Lung (tissue), 12 donors: ENCODE data around the gene LDLRAD4. TPM values are rescaled to one million over a fixed set of nuclear protein-coding genes. Genes with fewer than 3 reads are reported as not detected.

ENCODE experiments used
- ATAC-seq: fragments of 200-7000 bp; cut with Tn5 transposase; one replicate; pipeline ENCODE4 v1.9.1; 2020; ENCODE audit warnings: moderate number of reproducible peaks; ENCODE audit not compliant: insufficient read depth, low FRiP score
- DNase-seq, 3 donors: peaks; one replicate each; pipeline ENCODE4 v3.0.0-alpha.2; 2013 to 2017
- H3K27ac ChIP-seq, 2 donors: one replicate each; pipeline ENCODE4 v1.5.1; 2013; ENCODE audit warnings: mild to moderate bottlenecking in 2 of 2, moderate library complexity in 2 of 2, control low read depth in 1 of 2, inconsistent platforms in 1 of 2, low read depth in 1 of 2, low read length in 1 of 2
- H3K27me3 ChIP-seq, 3 donors: one replicate each; pipeline ENCODE4 v1.5.1; 2013; ENCODE audit warnings: low read length in 2 of 3; ENCODE audit not compliant: control insufficient read depth in 3 of 3, insufficient read depth in 3 of 3
- H3K36me3 ChIP-seq, 4 donors: one replicate each; pipeline ENCODE4 v1.5.1; 2013; ENCODE audit warnings: low read length in 4 of 4, mild to moderate bottlenecking in 1 of 4, moderate library complexity in 1 of 4; ENCODE audit not compliant: control insufficient read depth in 4 of 4, insufficient read depth in 4 of 4
- H3K4me1 ChIP-seq, 5 donors: one replicate each; pipeline ENCODE4 v1.5.1; 2013; ENCODE audit warnings: low read length in 5 of 5, mild to moderate bottlenecking in 2 of 5, moderate library complexity in 1 of 5; ENCODE audit not compliant: control insufficient read depth in 5 of 5, insufficient read depth in 5 of 5
- H3K4me3 ChIP-seq: one replicate; pipeline ENCODE4 v1.5.1; 2013; ENCODE audit warnings: mild to moderate bottlenecking, control low read depth, moderate library complexity
- H3K9ac ChIP-seq, 2 donors: one replicate each; pipeline ENCODE4 v1.5.1; 2013; ENCODE audit warnings: low read length in 2 of 2, control low read depth in 1 of 2; ENCODE audit not compliant: insufficient read depth in 1 of 2
- H3K9me3 ChIP-seq, 4 donors: one replicate each; pipeline ENCODE4 v1.5.1; 2013; ENCODE audit warnings: low read length in 3 of 4, mild to moderate bottlenecking in 1 of 4, moderate library complexity in 1 of 4; ENCODE audit not compliant: control insufficient read depth in 4 of 4, insufficient read depth in 3 of 4
- CTCF ChIP-seq: IDR thresholded peaks from 2 replicates; pipeline ENCODE4 v1.5.1; 2012; ENCODE audit warnings: mild to moderate bottlenecking; ENCODE audit errors: control extremely low read depth, extremely low read depth
- WGBS, 2 donors: extraction: QIAGEN DNeasy Blood & Tissue Kit; methylation state at CpG; one replicate each; pipeline ENCODE4 v1.1.7; 2013; 5-methylcytosine and 5-hydroxymethylcytosine counted together
- polyA plus RNA-seq, 2 donors: library from polyadenylated mRNA; stranded (reverse); fragments of 200-250 nt; gene quantifications; one replicate each; pipeline ENCODE4 v1.2.1, GENCODE V29; 2013
- total RNA-seq, 2 donors: library from RNA; depleted of rRNA in 1 of 2; stranded (reverse); fragments of >200 nt in 1 of 2; gene quantifications; one replicate each; pipeline ENCODE4 v1.2.1, GENCODE V29; 2014 to 2021
- donor health status: control.
- donor health status: control.
- donor health status: Bipolar disorder and iron deficiency.
- donor health status: healthy.
- donor health status: DM: yes; HTN: yes; CAD: no.

Gene LDLRAD4
- total and polyA plus RNA-seq, 4 donors, result 3.2 to 62.4 (median 19.9) TPM

GRCh38 chr18:13281406-13281805 lies 62.8 kb downstream of the LDLRAD4 start:
- DNase-seq, result no peak
- peaks cover 0 to 4% (median 0%) of the 10 kb centered on the region in 4 donors for H3K9me3 ChIP-seq
- H3K9ac ChIP-seq, result no peak overlapping the region
- no peak overlapping the region for H3K4me3 ChIP-seq
- peaks cover 0 to 4% (median 0%) of the 10 kb centered on the region in 4 donors for H3K36me3 ChIP-seq
- 91 to 94% methylated on average over 2 of the region's 2 CpGs for WGBS, 2 donors
- no peak for ATAC-seq
- no peaks in the 10 kb centered on the region for H3K4me1 ChIP-seq
- H3K27me3 ChIP-seq, result no peaks in the 10 kb centered on the region
- no peak for TF ChIP-seq CTCF
- H3K27ac ChIP-seq, result no peak overlapping the region

- Histone ChIP-seq H3K27ac (no peak overlapping the region), H3K4me1 (no peaks in the 10 kb centered on the region), H3K9ac (no peak overlapping the region), H3K4me3 (no peak overlapping the region), H3K27me3 (no peaks in the 10 kb centered on the region), H3K36me3 (peaks cover 0 to 4% (median 0%) of the 10 kb centered on the region in 4 donors), H3K9me3 (peaks cover 0 to 2% (median 0%) of the 10 kb centered on the region in 4 donors)
- DNase-seq (no peak), ATAC-seq (no peak)
- 83 to 89% methylated on average over 7 of the region's 7 CpGs for WGBS, 2 donors
- TF ChIP-seq CTCF, result no peak
Measured at GRCh38 chr18:13283746-13284145, 65.2 kb downstream of the LDLRAD4 start.

- peaks cover 0 to 2% (median 0%) of the 10 kb centered on the region in 4 donors for H3K9me3 ChIP-seq
- H3K27me3 ChIP-seq, result no peaks in the 10 kb centered on the region
- peaks cover 0 to 4% (median 0%) of the 10 kb centered on the region in 4 donors for H3K36me3 ChIP-seq
- no peaks in the 10 kb centered on the region for H3K4me1 ChIP-seq
- 78 to 96% methylated on average over 22 of the region's 22 CpGs for WGBS, 2 donors
- no peak for TF ChIP-seq CTCF
- no peak overlapping the region for H3K27ac ChIP-seq
- no peak overlapping the region for H3K4me3 ChIP-seq
- ATAC-seq (no peak), DNase-seq (no peak)
- H3K9ac ChIP-seq, result no peak overlapping the region
Measured at GRCh38 chr18:13284330-13285027, 65.9 kb downstream of the LDLRAD4 start.
